Astrocyte of the spinal cord (primary cell): Measurements from ENCODE around the gene TMEM161A.
A peak's percentile ranks its signal among the peaks of the same experiment; 100 is the strongest.
"Not testable (repeated sequence)": the region's sequence is repeated elsewhere in the genome, so short reads cannot be mapped to it uniquely, and the experiment has no call there.

ENCODE experiments used
- DNase-seq: peaks from one replicate; pipeline ENCODE4 v3.0.0; 2011; ENCODE audit warnings: low read depth, low spot score
- H3K4me3 ChIP-seq: 2 replicates; pipeline ENCODE4 v1.5.1; 2011; ENCODE audit warnings: low read depth, mild to moderate bottlenecking, low read length, moderate library complexity
- CTCF ChIP-seq: IDR thresholded peaks from 2 replicates; pipeline ENCODE4 v1.5.1; 2012; ENCODE audit warnings: low read depth, mild to moderate bottlenecking, low read length, inconsistent platforms
- in situ Hi-C: cut with HindIII; loops from 2 replicates; pipeline ENCODE4 v1.10.0; 2017; ENCODE audit warnings: low sequenced_read_pairs

Gene TMEM161A

GRCh38 chr19:19152668-19153384, 14.5 kb upstream of the TMEM161A start:
- in situ Hi-C loops, result no loop called here
- no peak for DNase-seq

GRCh38 chr19:19151418-19151817, 13.1 kb upstream of the TMEM161A start:
- no peak for TF ChIP-seq CTCF

More at GRCh38 chr19:19152668-19153384, 14.5 kb upstream of the TMEM161A start:
- no peak overlapping the region for H3K4me3 ChIP-seq
- no peak for TF ChIP-seq CTCF

GRCh38 chr19:19149435-19149834, 11.2 kb upstream of the TMEM161A start:
- no peak overlapping the region for H3K4me3 ChIP-seq
- no peak for TF ChIP-seq CTCF
- in situ Hi-C loops, result no loop called here
- DNase-seq, result no peak

More at GRCh38 chr19:19151418-19151817, 13.1 kb upstream of the TMEM161A start:
- no peak for DNase-seq
- no peak overlapping the region for H3K4me3 ChIP-seq
- in situ Hi-C loops, result no loop called here

- DNase-seq, in situ Hi-C loops, H3K4me3 ChIP-seq: not testable (repeated sequence)
Observed at GRCh38 chr19:19148504-19148903, 10.2 kb upstream of the TMEM161A start.

- in situ Hi-C loops, result no loop called here
- H3K4me3 ChIP-seq, result no peak overlapping the region
- no peak for DNase-seq
- no peak for TF ChIP-seq CTCF
Observed at GRCh38 chr19:19147344-19147743, 9.1 kb upstream of the TMEM161A start.

GRCh38 chr19:19146865-19147264, 8.6 kb upstream of the TMEM161A start:
- no peak for TF ChIP-seq CTCF
- DNase-seq, result no peak
- no peak overlapping the region for H3K4me3 ChIP-seq
- in situ Hi-C loops, result no loop called here

GRCh38 chr19:19145684-19146608, 7.7 kb upstream of the TMEM161A start:
- no peak overlapping the region for H3K4me3 ChIP-seq
- TF ChIP-seq CTCF, result peak; percentile 98
- DNase-seq, result peak; percentile 49
- in situ Hi-C loops, result no loop called here
